GM21723 (cell line): ENCODE measurements around the gene ITGAX.

Experiments used
- ATAC-seq: cut with Tn5 transposase; IDR thresholded peaks from one replicate; pipeline ENCODE4 v1.9.1; 2021; ENCODE audit warnings: mild to moderate bottlenecking, moderate library complexity; ENCODE audit not compliant: unreplicated experiment

Gene ITGAX

DNA sequence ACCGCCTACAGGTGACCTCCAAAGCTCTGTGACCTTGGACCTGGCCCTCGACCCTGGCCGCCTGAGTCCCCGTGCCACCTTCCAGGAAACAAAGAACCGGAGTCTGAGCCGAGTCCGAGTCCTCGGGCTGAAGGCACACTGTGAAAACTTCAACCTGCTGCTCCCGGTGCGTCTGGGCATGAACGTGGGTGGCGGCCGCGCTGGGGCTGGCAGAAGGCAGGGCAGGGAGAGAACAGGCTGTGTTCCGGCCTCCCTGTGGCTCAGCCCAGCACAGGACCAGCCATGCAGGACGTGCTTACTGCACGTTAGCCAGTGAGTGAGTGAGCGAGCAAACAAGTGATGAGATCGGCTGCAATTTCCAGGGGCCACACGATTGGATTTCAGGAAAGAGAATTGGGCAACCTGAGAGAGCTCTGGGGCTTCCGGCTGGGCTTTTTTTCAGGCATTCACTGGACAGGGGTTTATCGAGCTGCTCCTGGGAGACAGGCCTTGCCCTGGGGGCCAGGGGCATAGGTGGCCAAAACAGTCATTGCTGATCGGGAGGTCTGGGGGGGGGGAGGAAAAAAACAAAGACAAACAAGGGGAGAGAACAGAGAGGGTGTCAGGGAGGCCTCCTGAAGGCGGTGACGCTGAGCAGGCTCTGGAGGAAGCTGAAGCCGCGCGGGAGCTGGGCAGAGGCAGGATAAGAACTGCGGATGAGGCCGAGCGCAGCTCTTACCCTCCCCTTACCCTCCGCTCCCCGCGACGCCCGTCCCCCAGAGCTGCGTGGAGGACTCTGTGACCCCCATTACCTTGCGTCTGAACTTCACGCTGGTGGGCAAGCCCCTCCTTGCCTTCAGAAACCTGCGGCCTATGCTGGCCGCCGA is 16.9 kb downstream of the ITGAX start:
- ATAC-seq = no peak

DNA sequence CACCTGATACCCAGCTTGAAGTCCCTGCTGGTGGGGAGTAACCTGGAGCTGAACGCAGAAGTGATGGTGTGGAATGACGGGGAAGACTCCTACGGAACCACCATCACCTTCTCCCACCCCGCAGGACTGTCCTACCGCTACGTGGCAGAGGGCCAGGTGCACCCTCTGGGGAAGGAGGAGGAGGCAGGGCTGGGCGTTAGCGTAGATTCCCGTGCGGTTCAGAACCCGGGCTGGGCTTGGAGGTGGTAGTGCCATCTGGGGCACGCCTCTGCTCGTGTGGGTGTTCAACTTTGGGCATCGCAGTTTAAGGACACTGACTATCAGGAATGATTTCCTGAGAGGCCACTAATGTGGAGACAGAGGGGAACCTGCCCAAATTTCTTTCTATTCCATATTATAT is 18.3 kb downstream of the ITGAX start:
- no peak for ATAC-seq

DNA sequence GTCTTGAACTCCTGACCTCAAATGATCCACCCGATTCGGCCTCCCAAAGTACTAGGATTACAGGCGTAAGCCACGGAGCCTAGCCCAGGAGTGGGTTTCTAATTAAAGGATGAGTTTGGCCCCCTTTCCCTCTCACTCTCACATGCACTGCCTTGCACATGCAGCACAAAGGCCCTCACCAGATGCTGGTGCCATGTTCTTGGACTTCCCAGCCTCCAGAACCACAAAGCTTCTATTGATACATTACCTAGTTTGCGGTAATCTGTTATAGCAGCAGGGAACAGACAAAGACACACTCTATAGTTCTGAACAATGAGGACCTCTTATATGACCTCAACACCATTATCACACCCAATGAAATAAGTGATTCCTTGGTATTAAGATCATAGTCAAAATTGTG is 20.3 kb downstream of the ITGAX start:
- ATAC-seq = no peak

DNA sequence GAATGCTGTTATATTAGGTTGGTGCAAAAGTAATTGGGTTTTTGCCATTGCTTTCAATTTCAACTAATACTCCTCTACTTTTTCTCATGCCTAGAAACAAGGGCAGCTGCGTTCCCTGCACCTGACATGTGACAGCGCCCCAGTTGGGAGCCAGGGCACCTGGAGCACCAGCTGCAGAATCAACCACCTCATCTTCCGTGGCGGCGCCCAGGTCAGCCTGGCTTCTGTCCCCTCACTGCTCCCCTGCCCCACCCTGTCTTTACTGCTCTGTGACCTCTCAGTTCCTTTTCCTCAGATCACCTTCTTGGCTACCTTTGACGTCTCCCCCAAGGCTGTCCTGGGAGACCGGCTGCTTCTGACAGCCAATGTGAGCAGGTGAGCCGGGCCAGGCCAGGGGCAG is 21.7 kb downstream of the ITGAX start:
- no peak for ATAC-seq

DNA sequence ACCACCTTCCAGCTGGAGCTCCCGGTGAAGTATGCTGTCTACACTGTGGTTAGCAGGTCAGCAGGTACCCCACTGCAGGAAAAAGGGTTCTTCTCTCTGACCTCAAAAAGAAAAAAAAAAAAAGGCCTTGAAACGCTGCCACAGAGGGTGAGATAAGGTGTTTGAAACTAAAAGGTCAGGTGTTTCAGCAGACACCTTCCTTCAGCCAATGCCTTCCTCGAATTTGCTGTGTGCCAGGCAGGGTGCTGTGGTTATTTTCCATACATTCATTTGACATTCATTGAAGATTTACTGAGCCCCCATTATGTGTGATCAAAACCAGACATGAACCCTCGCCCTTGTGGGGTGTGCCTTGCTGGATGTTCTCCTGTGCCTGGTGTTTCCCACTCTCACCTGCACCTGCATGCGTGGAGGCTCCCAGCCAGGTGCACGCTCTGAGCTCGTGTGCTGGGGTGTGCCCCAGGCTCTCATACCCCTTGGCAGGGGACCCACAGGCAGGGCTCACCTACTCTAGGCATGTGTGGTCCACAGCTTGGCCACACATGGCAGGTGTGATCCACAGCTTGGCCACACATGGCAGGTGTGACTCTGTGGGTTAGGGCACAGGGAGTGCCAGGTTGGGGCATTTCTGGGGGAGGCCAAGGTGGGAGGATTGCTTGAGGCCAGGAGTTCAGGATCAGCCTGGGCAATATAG is 22.4 kb downstream of the ITGAX start:
- ATAC-seq = no peak

DNA sequence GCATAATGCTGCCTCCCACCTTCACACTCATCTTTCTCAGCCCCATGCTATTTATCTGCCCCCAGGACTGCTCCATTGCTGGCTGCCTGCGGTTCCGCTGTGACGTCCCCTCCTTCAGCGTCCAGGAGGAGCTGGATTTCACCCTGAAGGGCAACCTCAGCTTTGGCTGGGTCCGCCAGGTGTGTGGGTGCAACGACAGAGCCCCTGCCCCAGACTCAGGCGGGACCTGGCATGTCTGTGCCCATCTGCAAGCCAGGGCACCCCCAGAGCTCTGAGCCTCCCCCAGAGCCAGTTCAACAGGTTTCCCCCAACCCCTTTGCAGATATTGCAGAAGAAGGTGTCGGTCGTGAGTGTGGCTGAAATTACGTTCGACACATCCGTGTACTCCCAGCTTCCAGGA is 25.2 kb downstream of the ITGAX start:
- ATAC-seq = no peak

DNA sequence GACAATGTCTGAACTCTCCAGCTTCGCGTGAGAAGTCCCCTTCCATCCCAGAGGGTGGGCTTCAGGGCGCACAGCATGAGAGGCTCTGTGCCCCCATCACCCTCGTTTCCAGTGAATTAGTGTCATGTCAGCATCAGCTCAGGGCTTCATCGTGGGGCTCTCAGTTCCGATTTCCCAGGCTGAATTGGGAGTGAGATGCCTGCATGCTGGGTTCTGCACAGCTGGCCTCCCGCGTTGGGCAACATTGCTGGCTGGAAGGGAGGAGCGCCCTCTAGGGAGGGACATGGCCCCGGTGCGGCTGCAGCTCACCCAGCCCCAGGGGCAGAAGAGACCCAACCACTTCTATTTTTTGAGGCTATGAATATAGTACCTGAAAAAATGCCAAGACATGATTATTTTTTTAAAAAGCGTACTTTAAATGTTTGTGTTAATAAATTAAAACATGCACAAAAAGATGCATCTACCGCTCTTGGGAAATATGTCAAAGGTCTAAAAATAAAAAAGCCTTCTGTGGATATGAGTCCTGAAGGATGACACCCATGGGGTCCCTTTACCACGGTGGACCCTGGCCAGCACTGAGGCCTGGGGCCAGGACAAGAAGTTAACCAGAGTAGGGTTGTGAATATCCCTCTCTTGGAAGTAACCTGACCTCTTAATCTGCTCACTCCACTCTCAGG is 27.6 kb downstream of the ITGAX start:
- no peak for ATAC-seq

DNA sequence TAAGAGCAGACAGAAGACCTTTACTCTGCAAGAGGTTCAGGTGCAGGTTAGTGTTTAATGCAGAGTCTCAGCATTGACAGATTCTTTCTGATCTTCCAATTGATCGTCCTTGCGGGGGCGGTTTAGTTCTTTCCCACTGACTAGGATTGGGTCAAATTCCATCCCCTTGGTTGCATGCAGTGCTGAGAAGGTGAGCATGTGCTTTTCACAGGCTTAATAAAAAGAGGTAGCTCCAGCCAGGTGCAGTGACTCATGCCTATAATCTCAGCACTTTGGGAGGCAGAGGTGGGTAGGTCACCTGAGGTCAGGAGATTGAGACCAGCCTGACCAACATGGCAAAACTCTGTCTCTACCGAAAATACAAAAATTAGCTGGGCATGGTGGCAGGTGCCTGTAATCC is 30.7 kb downstream of the ITGAX start:
- no peak for ATAC-seq

DNA sequence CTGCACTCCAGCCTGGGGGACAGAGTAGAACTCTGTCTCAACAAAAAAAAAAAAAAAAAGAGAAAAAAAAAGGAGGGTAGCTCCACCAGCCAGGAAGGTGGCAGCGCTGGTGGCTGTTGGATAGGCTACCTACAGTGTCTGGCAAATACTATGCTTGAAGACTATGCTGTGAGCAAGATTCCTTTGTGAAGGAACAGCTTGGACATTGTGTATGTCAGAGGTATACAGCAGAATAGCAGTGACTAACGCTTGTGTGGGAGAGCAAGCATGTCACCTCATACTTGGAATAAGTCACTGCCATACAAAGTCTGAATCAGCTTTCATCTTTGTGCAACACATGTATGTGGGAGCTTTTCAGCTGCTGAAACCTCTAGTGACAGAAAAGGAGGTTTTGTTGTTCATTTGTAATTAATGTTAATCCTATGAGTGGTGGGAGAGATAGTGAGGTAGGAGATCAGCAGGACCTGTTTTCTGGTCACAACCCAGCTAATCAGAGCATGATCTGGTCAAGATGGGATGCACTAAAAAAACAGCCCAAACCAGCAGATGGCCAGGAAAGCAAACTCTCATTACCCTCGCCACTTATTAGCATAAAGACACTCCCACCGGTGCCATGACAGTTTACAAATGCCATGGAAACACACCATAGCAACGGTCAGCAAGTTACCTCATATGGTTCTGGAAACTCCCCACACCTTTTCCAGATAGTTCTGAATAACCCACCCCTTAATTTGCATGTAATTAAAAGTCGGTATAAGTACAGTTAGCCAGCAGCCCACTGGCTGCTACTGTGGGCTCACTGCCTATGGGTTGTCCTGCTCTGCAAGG is 31.4 kb downstream of the ITGAX start:
- no peak for ATAC-seq

DNA sequence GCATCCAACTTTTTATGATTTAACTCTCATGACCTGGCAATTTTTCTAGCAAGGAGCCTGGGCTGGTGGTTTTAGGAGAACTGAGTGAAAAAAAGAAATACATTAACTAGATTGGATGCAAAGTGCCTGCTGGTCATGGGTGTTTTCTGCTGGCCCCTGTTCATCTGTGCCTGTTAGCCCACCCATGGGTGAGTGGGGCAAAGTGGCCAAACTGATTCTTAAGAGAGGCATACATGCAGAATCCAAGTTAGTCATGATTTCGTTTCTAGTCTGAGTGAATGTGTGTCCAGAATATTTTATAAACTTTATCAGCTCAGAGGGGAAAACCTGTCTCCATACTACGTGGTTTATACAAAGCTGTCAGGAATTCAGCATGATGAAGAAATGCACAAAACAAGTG is 33.6 kb downstream of the ITGAX start:
- ATAC-seq = no peak

DNA sequence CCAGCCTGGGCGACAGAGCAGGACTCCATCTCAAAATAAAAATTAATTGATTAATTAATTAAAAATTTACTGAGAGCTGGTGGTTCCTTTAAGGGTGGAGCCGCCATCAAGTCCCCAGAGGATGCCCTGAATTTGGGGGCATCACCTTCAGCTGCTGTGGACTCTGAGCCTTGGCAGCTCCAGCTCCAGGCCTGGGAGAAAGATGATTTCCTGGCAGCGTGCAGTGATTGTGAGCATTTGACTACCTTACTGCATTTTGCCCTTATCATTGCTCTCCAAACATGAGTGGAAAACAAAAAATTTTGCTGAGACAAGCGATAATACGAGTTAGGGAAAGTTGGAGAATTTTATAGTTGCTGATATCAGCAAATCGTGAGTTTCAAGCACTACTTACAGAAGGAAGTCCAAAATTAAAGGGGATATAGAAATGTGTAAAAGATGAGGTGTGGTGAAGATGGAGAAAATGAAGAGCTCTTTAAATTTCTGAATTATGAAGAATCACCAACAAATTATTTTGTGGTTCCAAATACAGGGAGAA is 35.6 kb downstream of the ITGAX start:
- no peak for ATAC-seq

DNA sequence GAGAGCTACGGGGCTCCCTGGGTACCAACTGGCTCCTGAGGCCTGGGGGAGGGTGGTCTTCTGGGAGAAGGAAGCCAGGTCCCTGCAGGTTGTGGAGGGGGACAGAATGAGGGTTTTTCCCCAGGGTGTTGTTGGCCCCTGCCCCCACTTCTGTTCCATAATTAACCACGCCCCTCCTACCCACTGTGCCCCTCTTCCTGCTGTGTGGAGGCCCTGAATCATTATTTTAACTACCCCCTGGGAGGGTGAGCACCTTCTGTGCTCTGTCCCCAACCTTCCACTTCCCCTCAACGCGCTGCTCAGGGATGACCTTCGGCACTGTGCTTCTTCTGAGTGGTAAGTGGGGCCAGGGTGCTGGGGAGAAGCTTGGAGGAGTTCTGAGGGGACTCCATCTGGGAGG is 38.1 kb downstream of the ITGAX start, which contains the start of gene ITGAD:
ITGAD (plus strand) TSS at position 280 of the 400 bp plus-strand sequence; CDS start at position 306, 26 bp downstream.
- no peak for ATAC-seq

DNA sequence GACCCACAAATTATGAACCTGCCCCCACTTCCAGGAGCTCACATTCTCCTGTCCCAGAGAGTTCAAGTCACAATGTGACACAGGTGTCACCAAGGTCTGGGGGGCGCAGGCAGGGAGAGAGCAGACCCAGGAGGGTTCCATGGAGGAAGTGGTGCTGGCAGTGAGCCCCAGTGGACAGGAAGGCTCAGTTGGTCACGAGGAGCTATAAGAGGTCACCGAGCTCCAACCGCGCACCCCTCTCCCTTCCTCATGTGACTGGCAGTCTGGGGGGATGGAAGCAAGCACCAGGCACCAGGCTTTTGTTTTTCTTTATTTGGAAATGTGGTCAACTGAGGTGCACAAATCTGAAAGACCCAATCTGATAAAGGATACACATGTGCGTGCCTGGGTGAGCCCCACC is 40.7 kb downstream of the ITGAX start:
- ATAC-seq = no peak

DNA sequence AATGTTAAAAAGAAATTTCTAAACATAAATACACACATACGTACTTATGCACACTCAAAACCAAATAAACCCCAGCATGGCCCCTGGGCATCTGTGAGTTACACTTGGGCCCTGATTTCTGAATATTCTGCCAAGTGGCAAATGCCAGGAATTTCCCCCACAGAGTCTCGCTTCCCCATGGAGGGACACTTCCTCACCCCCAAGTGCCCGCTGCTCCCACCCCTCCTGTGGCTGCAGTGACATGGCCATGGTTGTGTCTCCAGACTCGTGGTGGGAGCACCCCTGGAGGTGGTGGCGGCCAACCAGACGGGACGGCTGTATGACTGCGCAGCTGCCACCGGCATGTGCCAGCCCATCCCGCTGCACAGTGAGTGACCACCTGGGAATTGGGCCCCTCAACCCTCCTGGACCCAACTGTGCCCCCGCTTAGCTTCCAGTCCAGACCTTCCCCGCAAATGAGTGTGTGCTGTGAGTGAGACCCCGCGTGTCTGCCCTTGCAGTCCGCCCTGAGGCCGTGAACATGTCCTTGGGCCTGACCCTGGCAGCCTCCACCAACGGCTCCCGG is 42.2 kb downstream of the ITGAX start:
- ATAC-seq = no peak

DNA sequence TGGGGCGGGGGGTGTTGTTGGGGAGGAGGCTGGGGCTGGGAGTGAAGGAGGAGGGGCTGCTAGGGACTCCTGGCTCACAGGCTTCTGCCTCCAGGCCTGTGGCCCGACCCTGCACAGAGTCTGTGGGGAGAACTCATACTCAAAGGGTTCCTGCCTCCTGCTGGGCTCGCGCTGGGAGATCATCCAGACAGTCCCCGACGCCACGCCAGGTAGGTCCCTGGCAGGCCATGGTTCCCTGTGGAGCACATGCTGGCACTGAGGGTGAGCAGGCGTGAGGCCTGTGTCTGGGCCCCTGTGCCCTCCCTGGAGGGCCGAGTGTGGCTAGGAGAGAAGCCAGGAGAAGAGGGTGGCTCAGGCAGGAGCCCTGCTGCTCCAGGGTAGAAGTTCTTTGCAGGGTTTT is 42.7 kb downstream of the ITGAX start:
- no peak for ATAC-seq

DNA sequence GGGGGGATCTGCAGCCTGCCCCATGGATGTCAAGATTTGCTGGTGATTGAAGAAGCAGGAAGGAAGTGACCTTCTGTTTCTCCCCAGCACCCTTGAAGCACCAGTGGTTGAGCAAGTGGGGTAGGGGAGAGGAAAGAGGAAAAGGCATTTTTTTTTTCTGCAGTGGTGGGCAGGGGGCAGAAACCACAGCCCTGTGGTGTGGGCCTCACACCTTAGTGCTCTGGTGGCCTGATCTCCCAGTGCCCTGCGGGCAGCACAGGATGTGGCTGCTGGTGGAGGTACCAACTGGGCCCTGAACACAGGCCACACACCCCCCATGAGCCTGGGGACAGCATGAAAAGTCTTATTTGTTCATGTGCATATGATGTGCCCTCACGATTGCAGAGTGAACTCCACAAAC is 45.2 kb downstream of the ITGAX start:
- no peak for ATAC-seq

DNA sequence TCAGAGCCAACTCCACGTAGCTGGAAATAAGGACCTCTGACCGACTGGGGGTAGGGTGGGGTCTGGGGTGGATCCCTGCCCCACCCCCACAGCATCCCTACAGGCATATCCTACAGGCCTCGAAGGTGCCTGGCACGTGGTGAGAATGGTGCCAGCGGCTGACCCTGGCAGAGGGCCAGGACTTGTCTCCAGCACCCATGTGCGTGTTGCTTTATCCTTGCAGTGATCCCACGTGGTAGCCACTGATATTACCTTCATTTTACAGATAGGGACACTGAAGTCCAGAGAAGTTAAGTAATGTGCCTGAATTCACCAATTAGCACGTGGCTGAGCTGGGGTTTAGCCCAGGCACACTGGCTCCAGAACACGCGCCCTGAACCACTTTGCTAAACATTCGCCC is 46.5 kb downstream of the ITGAX start:
- ATAC-seq = no peak

DNA sequence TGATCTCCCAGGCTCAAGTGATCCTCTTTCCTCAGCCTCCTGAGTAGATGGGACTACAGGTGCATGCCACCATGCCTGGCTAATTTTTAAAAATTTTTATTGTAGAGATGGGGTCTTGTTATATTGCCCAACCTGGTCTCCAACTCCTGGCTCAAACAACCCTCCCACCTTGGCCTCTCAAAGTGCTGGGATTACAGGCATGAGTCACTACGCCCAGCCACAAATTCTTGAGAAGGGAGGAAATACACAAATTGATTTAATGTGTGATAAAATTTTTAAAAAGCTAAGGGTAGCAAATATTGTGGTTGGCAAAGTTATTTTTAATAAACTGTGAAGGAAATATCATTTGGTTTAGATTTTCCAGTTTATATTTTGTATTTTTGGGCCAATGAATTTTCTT is 47.7 kb downstream of the ITGAX start:
- ATAC-seq = no peak

DNA sequence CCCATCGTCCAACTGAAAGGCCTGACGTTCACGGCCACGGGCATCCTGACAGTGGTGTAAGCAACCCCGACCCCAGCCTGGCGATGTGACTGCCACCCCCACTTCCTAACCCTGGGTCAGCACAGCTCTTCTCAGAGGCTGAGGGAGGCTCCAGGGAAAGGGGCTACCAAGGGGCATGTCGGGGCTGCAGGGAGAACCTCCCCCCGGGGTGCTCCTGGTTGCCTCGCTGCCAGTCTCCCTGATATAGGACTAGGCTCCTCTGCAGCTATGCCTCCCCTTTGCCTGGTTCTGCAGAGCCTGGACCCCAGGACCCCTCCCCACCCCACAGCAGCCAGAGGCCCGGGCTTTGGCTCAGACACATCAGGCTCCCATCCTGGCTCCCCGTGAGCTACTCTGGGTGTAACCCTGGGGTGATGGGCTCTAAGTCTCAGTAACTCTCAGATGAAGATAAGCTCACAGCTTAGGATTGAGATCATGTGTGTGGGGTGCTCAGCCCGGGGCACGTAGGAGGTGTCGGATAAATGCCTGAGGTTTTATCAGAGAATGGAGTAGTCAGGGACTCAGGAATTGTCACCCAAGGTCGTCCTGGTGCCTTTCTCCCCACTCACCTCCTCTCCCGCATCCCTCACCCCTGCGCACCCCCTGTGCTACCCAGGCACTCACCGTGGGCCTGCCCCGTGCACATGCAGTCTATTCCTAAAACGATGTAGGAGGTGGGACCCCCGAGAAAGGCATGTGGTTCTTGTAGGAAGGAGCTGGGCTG is 48.8 kb downstream of the ITGAX start:
- no peak for ATAC-seq
